K562 (cell line): ENCODE data around the gene UQCR11. TPM values are rescaled to one million over a fixed set of nuclear protein-coding genes. Genes with fewer than 3 reads are reported as not detected.
A peak's percentile ranks its signal among the peaks of the same experiment; 100 is the strongest.

ENCODE experiments used
- BCL6 ChIP-seq: fragments of 250-450 bp; sonication (Bioruptor Pico); IDR thresholded peaks from 2 replicates; pipeline ENCODE4 v1.4.0; 2020
- EP400 ChIP-seq: fragments of 450-650 bp; IDR thresholded peaks from 2 replicates; pipeline ENCODE4 v1.6.1; 2017; ENCODE audit warnings: antibody characterized with exemption, mild to moderate bottlenecking, moderate library complexity
- ETS2 ChIP-seq: IDR thresholded peaks from 2 replicates; pipeline ENCODE4 v1.6.1; 2016; ENCODE audit warnings: borderline replicate concordance, missing genetic modification characterization, mild to moderate bottlenecking, moderate library complexity, missing compliant biosample characterization; ENCODE audit not compliant: poor library complexity, severe bottlenecking
- GABPB2 ChIP-seq: fragments of 250-450 bp; sonication (Bioruptor Pico); conservative IDR thresholded peaks from 2 replicates; pipeline ENCODE4 v1.5.1; 2021; ENCODE audit warnings: mild to moderate bottlenecking
- MCM7 ChIP-seq, 2 experiments: fragments of 450-650 bp; IDR thresholded peaks; 2 replicates each; pipeline ENCODE4 v1.6.1; 2016 to 2018
- MIER1 ChIP-seq: fragments of 450-650 bp; IDR thresholded peaks from 2 replicates; pipeline ENCODE4 v1.6.1; 2016; ENCODE audit warnings: antibody characterized with exemption, mild to moderate bottlenecking, low read depth
- NFRKB ChIP-seq: fragments of 450-650 bp; IDR thresholded peaks from 2 replicates; pipeline ENCODE4 v1.6.1; 2016; ENCODE audit warnings: low read depth
- POLR2AphosphoS2 ChIP-seq: IDR thresholded peaks from 2 replicates; pipeline ENCODE4 v1.6.1; 2012; ENCODE audit warnings: low read length, improper control_type of control experiment
- SAFB ChIP-seq: fragments of 200-400 bp; formaldehyde crosslinking; IDR thresholded peaks from 2 replicates; pipeline ENCODE4 v1.6.1; 2017; ENCODE audit warnings: low read depth, low read length, borderline replicate concordance
- ZNF146 ChIP-seq: IDR thresholded peaks from one replicate; pipeline ENCODE4 v1.6.1; 2018; ENCODE audit warnings: missing compliant biosample characterization; ENCODE audit not compliant: unreplicated experiment
- ZNF77 ChIP-seq: fragments of 250-450 bp; sonication (Bioruptor Pico); IDR thresholded peaks from 2 replicates; pipeline ENCODE4 v1.5.0; 2020
- polyA plus RNA-seq, 8 experiments: library from polyadenylated mRNA; depleted of rRNA in 4 of 8; stranded (reverse) in 5 of 8; unstranded in 3 of 8; fragments of >200 nt; fragmentation: Nextera tagmentation in 2 of 8; fragmentation: Illumina TruSeq in 1 of 8; extraction: Ambion mirVana in 2 of 8; extraction: Trizol in 1 of 8; gene quantifications; 2 replicates each; pipeline versions ENCODE4 v1.2.1 to v1.2.3, GENCODE V29; 2011 to 2014; ENCODE audit warnings: inconsistent platforms in 1 of 8, missing spikeins in 1 of 8
- total RNA-seq, 7 experiments: library from RNA; depleted of rRNA in 6 of 7; stranded (reverse); fragments of >200 nt in 6 of 7; fragmentation: Illumina TruSeq in 2 of 7; extraction: Trizol in 2 of 7; gene quantifications; 2 replicates each; pipeline versions ENCODE4 v1.2.1 to v1.2.3, GENCODE V29; 2011 to 2021; ENCODE audit warnings: low replicate concordance in 1 of 7
- TF ChIP-seq, protein P1 (sequence below): fragments of 450-650 bp; IDR thresholded peaks from 2 replicates; pipeline ENCODE4 v1.6.1; 2016; ENCODE audit warnings: mild to moderate bottlenecking, moderate library complexity
- TF ChIP-seq, protein P2 (sequence below): fragments of 450-650 bp; conservative IDR thresholded peaks from 2 replicates; pipeline ENCODE4 v1.6.1; 2016; ENCODE audit warnings: missing genetic modification characterization, low read depth, mild to moderate bottlenecking, control low read depth, missing compliant biosample characterization

UQCR11 gene
- total and polyA plus RNA-seq, 9 of the 15 experiments (the other 6 are each of a cell fraction or from before 2014, with no cell fraction given), result 57.6 to 394 (median 259) TPM

DNA sequence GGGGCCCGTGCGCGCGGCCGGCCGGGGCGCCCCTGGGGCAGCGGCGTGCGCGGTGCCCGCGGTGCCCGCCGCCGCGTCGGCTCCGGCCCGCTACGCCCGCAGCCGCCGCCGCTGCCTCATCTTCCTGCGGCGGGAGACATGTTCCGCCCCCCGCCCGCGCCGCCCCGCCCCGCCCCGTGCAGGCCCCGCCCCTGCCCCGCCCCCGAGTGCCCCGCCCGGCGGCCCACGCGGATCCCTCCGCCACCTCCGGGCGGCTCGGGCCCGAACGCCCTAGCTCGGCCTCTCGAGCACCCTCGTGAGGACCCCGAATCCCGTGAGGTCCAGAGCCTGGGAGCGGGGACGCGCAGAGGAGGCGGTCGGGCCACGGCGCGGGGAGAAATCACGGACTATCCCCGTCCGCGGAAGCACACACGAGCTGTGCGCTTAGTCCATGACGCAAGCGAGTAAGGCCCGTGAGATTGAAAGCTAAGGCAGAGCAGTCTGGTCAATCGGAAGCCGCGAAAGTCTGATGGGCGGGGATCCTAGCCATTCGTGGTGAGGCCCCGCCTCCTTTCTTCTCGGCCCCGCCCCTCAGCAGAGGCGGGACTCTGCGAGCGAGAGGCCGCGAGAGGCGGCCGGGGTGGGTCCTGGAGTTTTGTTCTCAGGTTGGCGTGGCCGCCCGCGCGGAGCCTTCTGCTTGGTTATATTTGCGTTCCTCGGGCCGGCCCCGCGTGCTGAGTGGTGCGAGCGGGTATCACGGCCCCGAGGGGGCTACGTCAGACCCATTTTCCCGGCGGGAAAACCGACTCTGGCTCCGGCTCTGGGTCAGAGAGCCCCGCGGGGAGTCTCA, 47.4 kb upstream of the UQCR11 start, which contains the start of gene TCF3 (continued):
- TF ChIP-seq EP400 (peak; percentile 95), BCL6 (no peak), POLR2AphosphoS2 (no peak), MIER1 (no peak), NFRKB (peak; percentile 96), GABPB2 (no peak), ETS2 (tag) (no peak), ZNF77 (no peak), MCM7 (IDR thresholded peaks at IDR 0.05) (no peak), ZNF146 (CRISPR knock-in tag) (no peak), SAFB (peak; percentile 83)
- TF ChIP-seq, protein P1, sequence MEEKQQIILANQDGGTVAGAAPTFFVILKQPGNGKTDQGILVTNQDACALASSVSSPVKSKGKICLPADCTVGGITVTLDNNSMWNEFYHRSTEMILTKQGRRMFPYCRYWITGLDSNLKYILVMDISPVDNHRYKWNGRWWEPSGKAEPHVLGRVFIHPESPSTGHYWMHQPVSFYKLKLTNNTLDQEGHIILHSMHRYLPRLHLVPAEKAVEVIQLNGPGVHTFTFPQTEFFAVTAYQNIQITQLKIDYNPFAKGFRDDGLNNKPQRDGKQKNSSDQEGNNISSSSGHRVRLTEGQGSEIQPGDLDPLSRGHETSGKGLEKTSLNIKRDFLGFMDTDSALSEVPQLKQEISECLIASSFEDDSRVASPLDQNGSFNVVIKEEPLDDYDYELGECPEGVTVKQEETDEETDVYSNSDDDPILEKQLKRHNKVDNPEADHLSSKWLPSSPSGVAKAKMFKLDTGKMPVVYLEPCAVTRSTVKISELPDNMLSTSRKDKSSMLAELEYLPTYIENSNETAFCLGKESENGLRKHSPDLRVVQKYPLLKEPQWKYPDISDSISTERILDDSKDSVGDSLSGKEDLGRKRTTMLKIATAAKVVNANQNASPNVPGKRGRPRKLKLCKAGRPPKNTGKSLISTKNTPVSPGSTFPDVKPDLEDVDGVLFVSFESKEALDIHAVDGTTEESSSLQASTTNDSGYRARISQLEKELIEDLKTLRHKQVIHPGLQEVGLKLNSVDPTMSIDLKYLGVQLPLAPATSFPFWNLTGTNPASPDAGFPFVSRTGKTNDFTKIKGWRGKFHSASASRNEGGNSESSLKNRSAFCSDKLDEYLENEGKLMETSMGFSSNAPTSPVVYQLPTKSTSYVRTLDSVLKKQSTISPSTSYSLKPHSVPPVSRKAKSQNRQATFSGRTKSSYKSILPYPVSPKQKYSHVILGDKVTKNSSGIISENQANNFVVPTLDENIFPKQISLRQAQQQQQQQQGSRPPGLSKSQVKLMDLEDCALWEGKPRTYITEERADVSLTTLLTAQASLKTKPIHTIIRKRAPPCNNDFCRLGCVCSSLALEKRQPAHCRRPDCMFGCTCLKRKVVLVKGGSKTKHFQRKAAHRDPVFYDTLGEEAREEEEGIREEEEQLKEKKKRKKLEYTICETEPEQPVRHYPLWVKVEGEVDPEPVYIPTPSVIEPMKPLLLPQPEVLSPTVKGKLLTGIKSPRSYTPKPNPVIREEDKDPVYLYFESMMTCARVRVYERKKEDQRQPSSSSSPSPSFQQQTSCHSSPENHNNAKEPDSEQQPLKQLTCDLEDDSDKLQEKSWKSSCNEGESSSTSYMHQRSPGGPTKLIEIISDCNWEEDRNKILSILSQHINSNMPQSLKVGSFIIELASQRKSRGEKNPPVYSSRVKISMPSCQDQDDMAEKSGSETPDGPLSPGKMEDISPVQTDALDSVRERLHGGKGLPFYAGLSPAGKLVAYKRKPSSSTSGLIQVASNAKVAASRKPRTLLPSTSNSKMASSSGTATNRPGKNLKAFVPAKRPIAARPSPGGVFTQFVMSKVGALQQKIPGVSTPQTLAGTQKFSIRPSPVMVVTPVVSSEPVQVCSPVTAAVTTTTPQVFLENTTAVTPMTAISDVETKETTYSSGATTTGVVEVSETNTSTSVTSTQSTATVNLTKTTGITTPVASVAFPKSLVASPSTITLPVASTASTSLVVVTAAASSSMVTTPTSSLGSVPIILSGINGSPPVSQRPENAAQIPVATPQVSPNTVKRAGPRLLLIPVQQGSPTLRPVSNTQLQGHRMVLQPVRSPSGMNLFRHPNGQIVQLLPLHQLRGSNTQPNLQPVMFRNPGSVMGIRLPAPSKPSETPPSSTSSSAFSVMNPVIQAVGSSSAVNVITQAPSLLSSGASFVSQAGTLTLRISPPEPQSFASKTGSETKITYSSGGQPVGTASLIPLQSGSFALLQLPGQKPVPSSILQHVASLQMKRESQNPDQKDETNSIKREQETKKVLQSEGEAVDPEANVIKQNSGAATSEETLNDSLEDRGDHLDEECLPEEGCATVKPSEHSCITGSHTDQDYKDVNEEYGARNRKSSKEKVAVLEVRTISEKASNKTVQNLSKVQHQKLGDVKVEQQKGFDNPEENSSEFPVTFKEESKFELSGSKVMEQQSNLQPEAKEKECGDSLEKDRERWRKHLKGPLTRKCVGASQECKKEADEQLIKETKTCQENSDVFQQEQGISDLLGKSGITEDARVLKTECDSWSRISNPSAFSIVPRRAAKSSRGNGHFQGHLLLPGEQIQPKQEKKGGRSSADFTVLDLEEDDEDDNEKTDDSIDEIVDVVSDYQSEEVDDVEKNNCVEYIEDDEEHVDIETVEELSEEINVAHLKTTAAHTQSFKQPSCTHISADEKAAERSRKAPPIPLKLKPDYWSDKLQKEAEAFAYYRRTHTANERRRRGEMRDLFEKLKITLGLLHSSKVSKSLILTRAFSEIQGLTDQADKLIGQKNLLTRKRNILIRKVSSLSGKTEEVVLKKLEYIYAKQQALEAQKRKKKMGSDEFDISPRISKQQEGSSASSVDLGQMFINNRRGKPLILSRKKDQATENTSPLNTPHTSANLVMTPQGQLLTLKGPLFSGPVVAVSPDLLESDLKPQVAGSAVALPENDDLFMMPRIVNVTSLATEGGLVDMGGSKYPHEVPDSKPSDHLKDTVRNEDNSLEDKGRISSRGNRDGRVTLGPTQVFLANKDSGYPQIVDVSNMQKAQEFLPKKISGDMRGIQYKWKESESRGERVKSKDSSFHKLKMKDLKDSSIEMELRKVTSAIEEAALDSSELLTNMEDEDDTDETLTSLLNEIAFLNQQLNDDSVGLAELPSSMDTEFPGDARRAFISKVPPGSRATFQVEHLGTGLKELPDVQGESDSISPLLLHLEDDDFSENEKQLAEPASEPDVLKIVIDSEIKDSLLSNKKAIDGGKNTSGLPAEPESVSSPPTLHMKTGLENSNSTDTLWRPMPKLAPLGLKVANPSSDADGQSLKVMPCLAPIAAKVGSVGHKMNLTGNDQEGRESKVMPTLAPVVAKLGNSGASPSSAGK, result no peak
- TF ChIP-seq, protein P2, sequence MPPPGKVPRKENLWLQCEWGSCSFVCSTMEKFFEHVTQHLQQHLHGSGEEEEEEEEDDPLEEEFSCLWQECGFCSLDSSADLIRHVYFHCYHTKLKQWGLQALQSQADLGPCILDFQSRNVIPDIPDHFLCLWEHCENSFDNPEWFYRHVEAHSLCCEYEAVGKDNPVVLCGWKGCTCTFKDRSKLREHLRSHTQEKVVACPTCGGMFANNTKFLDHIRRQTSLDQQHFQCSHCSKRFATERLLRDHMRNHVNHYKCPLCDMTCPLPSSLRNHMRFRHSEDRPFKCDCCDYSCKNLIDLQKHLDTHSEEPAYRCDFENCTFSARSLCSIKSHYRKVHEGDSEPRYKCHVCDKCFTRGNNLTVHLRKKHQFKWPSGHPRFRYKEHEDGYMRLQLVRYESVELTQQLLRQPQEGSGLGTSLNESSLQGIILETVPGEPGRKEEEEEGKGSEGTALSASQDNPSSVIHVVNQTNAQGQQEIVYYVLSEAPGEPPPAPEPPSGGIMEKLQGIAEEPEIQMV, result no peak
